DMS79 treated with DMSO at 0.1 percent for 48 hours (cell line): Measurements from ENCODE around the gene SBF2.

Experiments used
- DNase-seq: peaks from one replicate; lab custom pipeline; 2025; lab: John Stamatoyannopoulos, UW

Gene SBF2

DNA sequence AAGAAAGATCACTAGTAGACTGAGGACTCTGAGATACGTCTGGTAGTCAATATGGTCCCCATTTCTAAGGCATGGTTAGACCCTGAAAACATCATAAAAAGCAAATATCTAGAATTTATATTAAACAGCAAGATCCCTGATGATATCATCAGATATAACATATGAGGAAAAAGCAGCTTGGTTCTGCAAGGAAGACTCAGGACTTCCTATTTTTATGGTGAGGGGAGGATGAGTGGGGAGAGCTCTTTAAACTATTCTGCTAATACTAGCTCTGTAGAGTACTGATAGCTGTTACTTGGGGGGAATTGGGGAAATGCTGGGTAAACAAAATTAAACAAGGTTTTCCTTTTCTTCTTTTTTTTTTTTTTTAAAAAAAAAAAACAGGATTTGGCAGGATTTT is 394.3 kb downstream of the SBF2 start:
- no peak for DNase-seq

DNA sequence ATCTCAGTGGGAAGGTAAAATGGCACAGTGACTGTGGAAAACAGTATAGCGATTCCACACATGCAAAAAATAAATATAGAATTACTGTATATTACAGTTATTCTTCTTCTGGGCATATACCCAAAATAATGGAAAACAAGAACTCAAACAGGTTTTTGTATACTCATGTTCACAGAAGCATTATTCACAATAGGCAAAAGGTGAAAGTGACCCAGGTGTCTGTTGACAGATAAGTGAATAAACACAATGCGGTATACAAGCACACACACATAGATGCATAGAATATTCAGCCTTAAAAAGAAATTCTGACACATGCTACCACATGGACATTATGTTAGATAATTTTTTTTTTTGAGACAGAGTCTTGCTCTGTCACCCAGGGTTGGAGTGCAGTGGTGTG is 397.1 kb downstream of the SBF2 start:
- DNase-seq: no peak

DNA sequence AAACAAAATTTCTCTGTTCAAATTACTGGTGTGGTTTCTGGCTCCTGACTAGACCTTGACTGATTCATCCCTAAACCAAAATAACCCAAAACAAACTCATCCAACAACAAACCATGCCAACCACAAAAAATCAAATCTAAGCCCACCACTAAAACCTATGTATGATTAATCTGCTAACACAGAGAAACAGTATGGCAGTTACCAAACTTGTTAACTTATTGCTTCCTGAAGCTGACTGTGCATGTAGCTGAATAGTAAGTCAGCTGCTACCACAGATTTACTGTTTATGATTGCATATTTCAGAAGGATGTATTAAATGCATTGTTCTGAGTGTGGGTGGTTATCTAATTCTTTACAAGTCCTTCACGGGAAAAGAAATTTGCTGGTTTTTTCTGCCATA is 399.0 kb downstream of the SBF2 start:
- DNase-seq: no peak

DNA sequence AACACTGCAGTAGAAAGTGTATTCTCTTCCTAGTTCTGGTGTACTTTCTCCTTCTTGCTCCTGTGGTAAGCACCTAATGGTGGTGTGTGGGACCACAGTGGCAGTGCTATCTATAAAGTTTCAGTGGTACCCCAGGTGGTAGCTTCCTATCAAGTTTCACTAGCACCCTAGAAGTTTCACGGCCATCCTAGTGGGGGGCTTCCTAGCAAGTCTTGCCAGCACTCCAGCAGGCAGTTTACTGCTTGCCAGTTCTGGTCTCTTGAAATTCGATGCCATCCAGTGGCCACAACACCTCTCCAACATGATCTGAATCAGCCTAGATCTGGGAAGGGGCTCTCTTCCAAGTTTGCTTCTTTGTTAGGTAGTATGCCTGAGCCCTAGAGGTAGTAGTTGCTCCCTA is 400.5 kb downstream of the SBF2 start:
- DNase-seq: peak; percentile 12

DNA sequence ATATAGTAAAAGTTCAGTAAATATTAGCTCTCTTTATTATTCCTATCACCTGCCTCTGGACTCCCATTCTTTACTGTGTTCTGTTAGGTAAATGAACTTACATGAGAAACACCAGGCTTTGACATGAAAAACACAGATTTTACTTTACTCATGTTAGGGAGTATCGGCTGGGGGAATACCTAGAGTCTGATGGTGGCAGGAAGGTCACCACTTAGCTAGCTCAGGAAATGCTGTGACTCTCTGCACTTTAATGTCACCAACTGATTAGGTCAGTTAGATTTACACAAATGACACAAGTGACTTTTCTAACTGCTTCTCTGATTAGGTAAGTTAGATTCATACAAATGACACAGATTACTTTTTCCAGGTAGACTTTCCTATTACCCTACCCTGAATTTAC is 405.1 kb downstream of the SBF2 start:
- no peak for DNase-seq

DNA sequence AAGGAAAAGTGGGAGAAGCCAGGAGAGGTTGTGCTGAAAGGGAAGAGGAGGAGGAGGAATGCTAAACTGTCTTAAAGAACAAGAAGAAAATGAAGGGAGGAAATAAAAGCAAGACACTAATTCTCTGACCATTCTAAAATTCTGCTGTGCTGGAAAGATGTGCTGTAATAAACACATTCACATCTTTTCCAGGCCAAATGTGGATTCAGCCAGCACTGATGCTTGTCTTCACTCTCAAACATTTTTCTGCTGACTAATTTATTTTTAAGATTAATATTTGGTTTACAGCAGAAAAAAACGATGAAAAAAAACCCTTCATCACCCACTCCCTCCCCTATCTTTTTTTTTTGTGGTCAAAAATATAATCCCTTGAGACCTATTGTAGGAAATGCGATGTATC is 406.5 kb downstream of the SBF2 start:
- no peak for DNase-seq

DNA sequence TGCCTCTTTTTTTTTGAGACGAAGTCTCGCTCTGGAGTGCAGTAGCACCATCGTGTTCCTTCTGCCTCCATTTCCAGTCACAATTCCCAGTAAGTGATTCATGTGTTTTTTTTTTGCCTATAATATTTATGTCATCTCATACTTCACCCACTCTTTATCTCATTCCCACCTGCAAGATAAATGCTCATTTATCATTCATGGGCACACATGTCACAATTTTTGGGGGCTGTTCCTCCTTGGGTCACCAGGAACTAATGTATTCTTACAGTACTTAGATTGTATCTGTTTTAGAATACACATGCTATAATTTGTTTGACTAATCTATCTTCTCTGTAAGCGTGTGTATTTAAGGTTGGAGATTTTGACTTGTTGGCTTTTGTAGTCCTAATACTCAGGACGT is 407.4 kb downstream of the SBF2 start:
- DNase-seq: no peak

DNA sequence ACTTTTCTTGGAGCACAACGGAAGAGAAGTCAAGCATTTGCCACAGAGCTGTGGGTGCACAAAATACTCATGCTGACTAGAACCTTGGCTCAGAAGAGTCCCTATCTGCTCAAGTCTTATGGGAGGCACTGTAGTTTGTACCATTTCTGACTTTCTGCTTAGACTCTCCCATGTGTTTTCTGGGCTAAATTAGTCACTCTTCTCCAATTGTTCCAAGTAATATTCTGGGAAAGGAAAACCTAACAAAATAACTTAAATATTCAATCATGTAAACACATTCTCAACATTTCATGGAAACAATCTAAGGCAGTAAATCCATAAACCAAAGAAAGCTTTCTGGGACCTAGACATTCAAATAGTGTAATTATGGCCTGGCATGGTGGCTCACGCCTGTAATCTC is 409.4 kb downstream of the SBF2 start:
- no peak for DNase-seq

DNA sequence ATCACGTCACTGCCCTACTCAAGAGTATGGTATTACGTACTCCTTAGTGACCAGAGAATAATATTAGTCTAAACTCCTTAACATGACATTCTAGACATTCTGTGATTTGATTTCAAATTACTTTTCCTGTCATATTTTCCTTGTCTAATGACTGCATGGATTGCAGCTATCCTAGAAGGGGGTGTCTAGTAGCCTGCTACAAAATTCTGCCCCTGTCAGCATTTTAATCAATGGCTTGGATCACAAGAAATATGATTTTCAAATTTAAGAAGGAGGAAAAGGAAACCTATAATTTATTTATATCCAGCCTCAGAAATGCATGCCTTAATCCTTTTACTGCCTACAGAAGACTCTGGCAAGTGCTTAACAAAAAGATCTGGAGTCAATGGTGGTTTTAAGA is 413.4 kb downstream of the SBF2 start:
- DNase-seq: no peak

DNA sequence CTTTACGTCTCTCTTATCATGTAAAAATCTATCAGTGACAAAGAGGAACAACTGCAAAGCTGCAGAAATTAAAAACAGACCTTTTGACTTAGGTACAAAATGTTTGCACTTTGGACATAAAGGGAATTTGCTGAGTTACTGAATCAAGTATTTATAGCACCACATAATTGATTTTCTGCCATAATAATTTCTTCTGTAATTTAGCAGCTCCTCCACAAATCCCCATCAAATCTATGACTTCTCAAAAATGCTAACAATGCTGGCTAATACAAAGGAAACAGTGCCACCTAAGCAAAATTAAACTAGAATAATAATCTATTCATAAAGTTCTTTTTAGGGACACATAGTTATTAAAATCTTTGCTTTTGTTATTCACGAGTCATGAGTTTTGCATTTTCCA is 415.1 kb downstream of the SBF2 start:
- no peak for DNase-seq

DNA sequence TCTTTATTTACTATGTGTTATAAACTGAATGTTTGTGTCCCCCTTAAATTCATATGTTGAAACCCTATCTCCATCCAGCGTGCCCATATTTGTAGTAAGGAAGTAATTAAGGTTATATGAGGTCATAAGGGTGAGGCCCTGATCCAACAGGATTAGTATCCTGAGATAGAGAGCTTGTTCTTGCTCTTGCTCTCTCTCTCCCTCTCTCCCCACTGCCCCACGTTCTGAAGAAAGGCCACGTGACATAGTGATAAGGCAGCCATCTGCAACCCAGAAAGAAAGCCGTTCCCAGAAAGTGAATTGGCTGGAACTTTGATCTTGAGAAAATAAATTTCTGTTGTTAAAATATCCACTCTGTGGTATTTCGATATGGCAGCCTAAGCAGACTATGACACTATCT is 417.7 kb downstream of the SBF2 start:
- DNase-seq: no peak

DNA sequence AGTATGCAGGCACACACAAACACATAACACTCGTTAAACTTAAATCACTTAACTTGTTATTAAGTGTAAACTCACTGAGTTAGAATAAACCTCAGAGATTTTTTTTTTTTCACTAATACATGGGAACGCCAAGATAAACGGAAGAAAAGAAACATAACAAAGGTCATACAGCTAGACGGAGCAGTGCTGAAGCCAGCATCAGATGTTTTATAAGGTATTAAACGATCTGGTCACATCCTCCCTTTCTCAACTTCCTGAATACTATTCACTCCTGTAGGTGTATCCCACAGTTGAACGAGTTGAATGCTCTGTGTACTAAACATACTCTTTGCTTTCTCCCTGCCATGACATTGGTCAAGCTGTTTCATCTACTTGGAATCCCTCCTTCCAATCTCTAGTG is 418.2 kb downstream of the SBF2 start:
- DNase-seq: no peak

DNA sequence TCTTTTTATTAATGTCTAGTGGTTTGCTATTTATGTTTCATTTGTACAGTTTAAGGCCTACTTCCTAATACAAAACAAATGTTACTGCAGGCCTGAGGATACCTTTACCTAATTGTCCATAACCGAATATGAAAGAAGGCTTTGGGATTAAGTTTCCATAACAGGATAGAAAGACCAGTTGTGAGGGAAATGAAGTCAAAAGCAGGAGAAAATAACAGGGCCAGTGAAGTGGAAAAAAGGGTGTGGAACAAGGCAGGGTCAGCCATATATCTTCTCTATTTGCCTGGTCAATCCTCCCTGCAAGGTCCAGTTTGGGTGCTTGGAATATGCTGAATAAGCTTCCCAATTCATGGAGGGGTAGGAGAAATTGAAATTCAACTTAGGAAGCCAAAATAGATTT is 418.6 kb downstream of the SBF2 start:
- DNase-seq: no peak

DNA sequence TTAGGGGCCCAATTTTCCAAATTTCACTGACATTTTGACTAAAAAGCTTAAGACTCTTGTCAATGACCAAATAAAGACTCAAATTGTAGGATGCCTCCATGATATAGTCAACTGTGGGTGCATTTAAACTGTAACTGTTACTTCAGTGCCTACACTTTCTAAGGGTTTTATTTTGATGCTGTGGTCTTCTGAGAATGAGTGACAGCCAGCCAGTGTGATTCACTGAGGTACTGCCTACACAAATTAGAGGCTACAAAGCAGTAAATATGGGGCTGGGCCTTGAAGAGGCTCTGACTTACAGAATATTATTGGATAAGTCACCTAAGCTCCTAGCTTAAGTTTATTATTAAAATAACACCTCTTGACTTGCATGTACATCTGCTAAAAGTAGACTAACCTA is 419.6 kb downstream of the SBF2 start:
- no peak for DNase-seq

DNA sequence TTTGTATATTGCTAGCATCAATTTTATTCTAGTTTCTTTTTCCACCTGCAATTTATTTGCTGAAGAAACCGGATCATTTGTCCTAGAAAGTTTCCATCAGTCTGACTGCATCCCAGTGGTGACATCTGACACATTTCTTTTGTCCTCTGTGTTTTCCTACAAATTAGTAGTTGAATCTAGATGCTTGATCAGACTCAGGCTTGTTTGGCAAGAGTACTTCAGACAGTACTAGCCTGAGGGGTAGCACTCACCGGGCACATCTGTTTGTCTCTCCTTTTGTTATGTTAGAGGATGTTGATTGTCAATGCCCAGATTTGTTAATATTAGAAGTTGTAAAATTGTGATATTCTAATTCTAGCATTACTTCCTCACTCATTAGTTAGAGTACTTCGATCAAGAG is 425.4 kb downstream of the SBF2 start:
- no peak for DNase-seq

DNA sequence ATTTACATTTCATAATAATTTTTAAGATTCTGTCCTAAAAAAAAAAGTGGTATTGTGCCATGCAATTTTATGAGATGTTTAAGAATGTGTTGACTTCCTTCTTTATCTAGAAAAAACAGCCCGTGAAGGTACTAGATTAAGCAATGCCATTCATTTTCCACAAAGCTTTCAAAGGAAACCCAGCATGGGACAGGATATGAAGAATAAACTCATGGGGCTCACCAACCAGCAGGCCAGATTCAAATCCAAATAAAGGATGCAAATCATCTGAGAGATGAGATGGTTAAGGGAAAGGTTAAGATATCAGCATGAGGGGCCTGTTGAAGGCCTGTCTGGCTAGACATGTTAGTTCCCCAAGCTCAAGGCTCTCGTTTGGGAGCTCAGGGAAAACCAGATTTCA is 431.0 kb downstream of the SBF2 start:
- no peak for DNase-seq

DNA sequence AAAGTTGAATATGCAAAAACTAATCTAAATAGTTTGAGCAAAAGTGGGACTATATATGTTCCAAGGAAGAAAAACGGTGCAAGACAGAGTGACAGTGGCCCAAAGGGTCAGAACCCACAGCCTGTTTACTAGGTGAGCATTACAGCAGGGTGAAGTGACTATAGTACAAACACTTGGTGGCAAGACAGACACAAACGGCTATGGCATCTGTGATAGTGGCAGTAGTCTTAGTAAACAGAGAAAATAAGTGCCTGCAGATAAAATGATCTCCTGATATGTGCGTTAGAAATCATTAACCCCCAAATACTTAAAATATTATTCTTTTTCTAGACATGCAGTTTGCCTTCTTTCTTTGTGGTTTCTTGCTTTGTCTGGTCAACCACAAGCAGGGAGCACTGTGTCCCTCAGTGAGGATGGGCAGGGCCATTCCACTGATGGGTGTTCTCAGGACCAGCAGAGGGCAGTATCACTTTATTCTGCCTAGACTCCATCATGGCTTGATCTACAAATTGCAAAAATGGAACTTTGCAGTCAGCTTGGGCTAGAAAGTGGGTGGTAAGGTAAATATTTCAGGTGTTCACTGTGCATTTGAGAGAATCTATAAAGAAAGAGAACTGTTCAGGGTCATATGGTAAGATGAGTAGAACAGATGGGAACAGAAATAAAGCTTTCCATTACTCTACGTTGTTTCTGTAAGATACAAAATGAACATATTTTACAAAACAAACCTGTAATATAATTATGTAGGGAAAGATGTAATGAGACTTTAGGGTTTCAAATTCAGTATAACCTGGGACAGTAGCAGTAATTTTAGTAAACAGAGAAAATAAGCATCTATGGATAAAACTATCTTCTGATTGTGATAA is 431.9 kb downstream of the SBF2 start:
- no peak for DNase-seq

DNA sequence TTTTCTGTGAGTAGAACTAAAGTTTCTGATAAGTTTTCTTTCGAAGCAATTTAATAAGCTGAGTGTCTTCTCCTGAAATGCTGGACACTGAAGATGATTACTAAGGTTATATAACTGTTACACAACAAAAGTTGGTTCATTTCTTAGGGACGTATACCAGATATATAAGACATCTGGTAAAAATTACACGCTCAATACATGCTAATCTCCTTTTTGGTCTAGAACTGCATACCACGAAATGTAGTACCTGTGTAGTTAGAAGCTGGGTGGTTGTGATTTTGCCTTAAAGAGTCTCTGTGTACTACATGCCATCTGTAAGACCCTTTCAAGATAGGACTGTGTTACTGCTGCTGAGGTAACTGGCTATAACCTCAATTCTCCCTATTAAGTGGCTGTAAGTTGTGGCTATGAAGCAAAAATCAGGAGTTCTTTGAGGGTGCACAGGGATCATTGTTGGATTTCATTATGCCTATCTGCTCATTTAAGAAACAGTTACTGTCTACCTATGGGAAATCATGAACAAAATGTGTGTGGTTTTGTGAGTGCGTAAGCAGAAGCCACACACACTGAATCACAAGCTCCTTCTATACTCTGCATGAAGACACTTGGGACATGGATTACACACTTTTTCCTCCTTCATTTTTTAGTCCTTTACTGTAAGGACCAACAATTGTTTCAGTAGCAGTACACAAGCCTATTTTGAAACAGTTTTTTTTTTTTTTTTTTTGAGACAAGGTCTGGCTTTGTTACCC is 434.3 kb downstream of the SBF2 start:
- DNase-seq: no peak

DNA sequence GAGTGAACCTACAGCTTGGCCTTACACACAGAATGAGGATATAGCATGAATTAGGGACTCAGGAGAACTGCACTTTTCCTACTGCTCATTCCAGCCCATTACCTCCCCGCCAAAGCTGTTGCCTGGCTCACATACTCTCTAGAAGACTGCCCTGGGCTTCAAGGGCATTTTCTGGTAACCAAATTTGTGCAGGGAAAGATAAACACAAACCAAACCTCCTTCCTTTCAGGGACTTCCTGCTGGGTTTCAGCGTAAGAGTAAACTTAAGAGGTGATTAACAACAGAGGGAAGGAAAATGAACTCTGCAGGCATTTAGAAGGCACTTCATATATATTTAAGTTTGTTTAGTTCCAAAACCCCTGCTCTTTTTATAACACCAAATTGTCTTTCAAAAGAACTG is 435.2 kb downstream of the SBF2 start:
- no peak for DNase-seq

DNA sequence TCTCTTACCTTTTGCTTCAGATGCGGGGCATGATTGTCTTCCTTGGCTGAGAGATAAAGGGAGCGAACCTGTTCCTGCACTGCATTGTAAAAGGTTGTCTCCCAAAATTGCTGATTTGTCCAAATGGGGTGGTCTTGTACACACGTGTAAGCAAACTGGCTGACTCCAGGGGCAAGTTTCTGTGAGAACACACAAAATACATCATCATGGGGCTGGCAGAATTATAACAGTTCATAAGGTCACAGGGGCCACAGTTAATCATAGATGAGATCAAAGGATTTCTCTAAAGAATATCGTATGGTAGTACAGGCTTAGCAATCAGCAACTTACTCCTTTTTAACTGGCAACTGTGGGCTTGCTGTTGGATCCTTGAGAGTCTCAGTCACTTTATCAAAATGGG is 435.8 kb downstream of the SBF2 start:
- DNase-seq: no peak

DNA sequence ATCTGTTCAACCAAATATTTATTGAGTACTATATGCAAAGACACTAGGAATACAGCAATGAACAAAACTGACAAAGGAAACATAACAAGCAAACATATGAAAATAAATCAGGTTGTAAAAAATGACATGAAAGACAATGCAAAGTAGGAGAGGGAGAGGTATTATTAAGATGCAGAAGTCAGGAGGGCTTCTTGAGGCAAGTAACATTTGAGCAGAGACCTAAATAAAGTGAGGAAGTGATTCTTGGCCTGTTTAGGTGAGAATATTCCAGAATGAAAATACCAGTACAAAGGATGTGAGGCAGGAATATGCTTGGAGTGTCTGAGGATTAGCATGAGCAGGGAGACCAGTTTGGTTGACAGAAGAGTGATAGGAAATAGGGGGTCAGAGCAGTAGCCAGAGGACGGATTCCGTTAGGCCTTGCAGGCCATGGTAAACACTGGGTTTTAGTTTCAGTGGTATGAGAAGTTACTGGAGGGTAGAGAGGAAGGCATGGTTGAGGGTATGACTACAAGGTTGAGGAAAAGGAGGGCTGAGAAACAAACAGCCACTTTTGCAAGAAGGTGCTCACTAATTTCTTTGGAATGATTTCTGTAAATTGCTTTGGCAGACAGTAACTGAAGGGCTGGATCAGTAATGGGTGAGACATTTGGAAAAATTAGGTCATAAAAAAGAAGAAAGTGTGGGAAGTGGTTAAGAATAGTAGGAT is 438.3 kb downstream of the SBF2 start:
- DNase-seq: no peak

DNA sequence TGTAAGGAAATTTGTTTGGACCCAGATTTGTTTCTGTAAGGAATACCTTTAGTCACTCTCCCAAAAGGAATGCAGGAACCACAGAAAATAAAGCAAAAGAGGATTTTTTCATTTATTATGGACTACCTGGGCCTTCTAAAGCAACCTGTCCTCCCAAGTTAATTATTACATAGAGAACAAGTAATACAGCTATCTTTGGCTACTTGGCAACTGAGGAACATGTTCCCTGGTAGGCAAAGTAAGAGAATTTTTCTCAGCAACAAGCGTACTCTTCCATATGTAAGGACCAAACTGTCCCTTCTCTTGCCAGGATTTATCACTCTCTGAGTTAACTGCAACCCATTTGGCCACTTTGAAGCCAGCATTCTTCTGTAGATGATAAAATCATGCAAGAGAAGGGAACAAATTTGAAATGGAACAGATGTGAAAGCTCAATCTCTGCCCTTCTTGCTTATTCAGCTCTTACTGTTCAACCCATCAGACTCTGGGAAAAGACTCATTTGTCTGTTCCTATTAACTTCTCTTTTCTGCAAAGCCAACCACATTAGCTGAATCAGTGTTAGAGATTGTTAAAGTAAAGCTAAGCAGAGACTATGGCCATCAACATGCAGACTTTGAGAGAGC is 440.0 kb downstream of the SBF2 start:
- no peak for DNase-seq

DNA sequence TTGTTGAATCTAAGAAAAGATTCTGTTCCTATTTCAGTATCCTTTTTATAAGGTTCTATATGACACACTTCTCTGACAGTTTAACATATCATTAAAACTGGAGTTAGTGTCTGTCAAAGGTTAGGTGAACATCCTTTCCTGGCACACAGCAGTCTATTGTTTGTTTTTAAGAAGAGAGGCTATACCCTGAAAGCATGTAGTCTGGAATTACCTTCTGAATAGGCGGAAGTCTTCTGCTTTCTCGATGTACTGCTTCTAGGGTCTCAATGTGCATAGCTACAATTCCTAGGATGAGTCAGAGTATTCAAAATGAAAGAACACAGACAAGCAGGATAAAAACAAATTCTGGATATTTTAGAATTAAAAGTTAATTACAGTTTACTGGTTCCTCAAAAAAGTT is 441.6 kb downstream of the SBF2 start:
- no peak for DNase-seq
